ENCODE measurements around the gene CD40.

CD40 gene

DNA sequence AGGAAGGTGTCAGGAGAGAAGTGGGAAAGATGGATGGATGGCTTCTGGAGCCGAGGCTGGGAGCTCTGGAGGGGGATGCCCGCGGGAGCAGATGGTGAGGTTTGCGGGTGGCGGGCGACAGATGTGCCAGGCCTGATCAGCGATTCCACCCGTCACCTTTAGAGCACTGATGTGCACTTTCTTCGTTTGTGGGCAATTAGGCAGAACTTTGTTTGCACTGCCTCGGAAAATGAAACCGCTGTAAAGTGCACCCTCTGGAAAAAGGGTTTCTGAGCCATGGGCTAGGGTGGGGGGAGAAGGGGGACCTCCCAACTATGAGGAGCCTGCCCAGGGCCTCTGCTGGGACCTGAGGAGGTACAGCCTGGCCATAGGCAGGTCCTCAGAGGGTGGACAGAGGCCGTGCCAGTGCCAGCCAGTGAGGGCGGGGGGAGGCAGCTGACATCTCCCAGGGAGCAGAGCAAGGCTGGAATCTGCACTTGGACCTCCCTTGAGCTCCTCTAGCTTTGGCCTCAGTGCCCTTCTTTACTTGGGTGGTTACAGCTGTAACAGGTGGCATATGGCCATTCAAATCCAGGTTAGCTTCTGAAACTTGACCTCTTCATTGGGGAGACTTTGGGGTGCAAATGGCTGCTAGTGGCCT is 58.7 kb downstream of the CD40 start:
- H3K4me1 ChIP-seq (ENCODE audit: control insufficient read depth, insufficient read depth, low read length) = no peaks in the 10 kb centered on the region
- peaks cover 63% of the 10 kb centered on the region for H3K27me3 ChIP-seq (ENCODE audit: control insufficient read depth, insufficient read depth, low read length)
- H3K4me3 ChIP-seq (ENCODE audit: low read depth, low read length) = no peak overlapping the region
- H3K9me3 ChIP-seq (ENCODE audit: control insufficient read depth, insufficient read depth, low read depth, low read length) = no peaks in the 10 kb centered on the region
- H3K36me3 ChIP-seq (ENCODE audit: control insufficient read depth, insufficient read depth, low read length) = no peaks in the 10 kb centered on the region
- no peak overlapping the region for H3K27ac ChIP-seq (ENCODE audit: low read depth, low read length)
- no peak overlapping the region for H3K9ac ChIP-seq (ENCODE audit: low read length)

GRCh38 chr20:46177768-46178167 is 59.7 kb downstream of the CD40 start:
- peaks cover 54% of the 10 kb centered on the region for H3K27me3 ChIP-seq (ENCODE audit: control insufficient read depth, insufficient read depth, low read length)
- no peaks in the 10 kb centered on the region for H3K36me3 ChIP-seq (ENCODE audit: control insufficient read depth, insufficient read depth, low read length)
- H3K9ac ChIP-seq (ENCODE audit: low read length) = no peak overlapping the region
- no peak overlapping the region for H3K4me3 ChIP-seq (ENCODE audit: low read depth, low read length)
- no peaks in the 10 kb centered on the region for H3K4me1 ChIP-seq (ENCODE audit: control insufficient read depth, insufficient read depth, low read length)
- H3K9me3 ChIP-seq (ENCODE audit: control insufficient read depth, insufficient read depth, low read depth, low read length) = no peaks in the 10 kb centered on the region
- H3K27ac ChIP-seq (ENCODE audit: low read depth, low read length) = no peak overlapping the region

DNA sequence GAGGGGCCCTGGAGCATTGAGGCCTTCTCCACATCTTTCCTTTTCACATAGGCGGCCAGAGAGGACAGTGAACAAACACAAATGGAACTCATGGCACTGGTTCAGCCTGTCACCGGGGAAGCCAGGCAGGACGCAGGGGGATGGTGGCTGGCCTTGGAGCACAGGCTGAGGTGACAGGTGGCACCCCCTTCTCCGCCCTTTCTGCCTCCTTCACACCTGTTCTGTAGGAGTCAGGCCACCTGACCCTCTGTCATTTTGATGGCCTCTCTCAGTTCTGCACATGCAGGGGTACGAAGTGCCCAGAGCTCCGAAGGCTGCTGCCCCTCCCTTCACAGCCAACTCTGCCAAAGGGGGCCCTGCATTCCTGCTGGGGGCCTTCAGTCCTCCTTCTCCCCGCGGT is 60.8 kb downstream of the CD40 start:
- peaks cover 43% of the 10 kb centered on the region for H3K27me3 ChIP-seq (ENCODE audit: control insufficient read depth, insufficient read depth, low read length)

More for the DNA sequence above, 60.8 kb downstream of the CD40 start:
- H3K27ac ChIP-seq (ENCODE audit: low read depth, low read length) = no peak overlapping the region
- H3K4me1 ChIP-seq (ENCODE audit: control insufficient read depth, insufficient read depth, low read length) = no peaks in the 10 kb centered on the region
- H3K36me3 ChIP-seq (ENCODE audit: control insufficient read depth, insufficient read depth, low read length) = no peaks in the 10 kb centered on the region
- H3K9ac ChIP-seq (ENCODE audit: low read length) = no peak overlapping the region
- H3K9me3 ChIP-seq (ENCODE audit: control insufficient read depth, insufficient read depth, low read depth, low read length) = no peaks in the 10 kb centered on the region
- no peak overlapping the region for H3K4me3 ChIP-seq (ENCODE audit: low read depth, low read length)
